T-helper 22 cell (primary cell): ENCODE measurements around the gene TP73.
A peak's percentile ranks its signal among the peaks of the same experiment; 100 is the strongest.

ENCODE experiments used
- DNase-seq: peaks from one replicate; pipeline ENCODE4 v3.0.0-alpha.2; 2020; ENCODE audit warnings: low read depth

Gene TP73

GRCh38 chr1:3708791-3709190 is 56.5 kb downstream of the TP73 start:
- DNase-seq: no peak

DNA sequence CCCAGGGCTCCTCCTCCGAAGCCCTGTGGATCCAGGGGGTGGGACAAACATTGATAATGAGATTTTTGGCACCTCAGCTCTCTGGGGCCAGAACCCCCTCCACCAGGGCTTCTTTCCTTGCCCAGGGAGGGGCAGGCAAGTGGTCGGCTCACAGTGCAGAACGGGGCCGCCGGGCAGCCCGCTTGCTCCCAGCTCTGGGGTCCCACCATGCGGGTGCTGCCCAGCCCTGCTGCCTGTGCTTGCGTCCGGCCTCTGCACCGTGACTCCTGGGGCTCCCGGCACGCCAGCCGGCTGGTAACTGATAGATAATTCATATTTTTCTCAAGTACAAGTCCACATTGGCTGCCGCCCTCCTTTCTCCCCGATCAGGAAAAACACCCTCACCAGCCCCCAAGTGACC is 57.9 kb downstream of the TP73 start:
- no peak for DNase-seq

DNA sequence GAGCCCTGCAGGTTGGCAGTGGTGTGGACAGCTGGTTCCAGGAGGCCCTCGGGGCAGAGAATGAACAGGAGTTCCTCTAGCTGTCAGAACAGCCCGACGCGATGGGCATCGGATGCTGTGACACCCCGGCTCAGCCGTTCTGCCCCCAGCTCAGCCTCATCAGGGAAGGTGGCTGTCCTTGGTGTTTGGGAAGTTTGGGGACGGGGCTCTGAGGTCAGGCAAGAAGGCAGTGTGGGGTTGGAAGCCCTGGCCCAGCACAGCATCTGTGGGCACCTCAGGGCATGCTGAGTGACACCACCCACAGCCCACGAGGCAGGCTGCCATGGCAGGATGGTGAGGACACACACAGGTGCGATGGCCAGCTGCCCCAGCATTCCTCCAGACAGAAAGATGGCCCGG is 59.1 kb downstream of the TP73 start:
- no peak for DNase-seq

- DNase-seq: no peak
These were observed 59.6 kb downstream of the TP73 start for GRCh38 chr1:3711780-3712451.

- no peak for DNase-seq
These were observed 60.5 kb downstream of the TP73 start for GRCh38 chr1:3712573-3713535.

DNA sequence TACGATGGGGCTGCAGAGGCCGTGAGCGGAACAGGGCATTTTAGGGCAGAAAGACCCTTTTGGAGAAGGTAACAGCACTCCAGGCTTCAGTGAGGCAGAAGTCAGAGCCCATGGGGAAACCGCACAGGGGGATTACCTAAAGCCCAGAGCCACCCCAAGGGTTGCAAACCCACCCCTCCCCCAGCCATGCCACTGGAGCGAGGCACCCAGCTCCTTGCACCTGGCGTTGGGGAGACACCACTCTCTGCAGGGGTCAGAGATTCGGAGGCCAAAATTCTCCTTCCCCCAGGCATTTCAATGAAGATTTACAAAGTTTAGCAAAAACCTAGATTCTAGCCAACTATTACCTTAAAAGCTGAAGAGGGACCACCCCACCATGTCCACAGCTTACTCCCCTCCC is 61.5 kb downstream of the TP73 start:
- DNase-seq: no peak

GRCh38 chr1:3714284-3714741 is 62.0 kb downstream of the TP73 start:
- no peak for DNase-seq

DNA sequence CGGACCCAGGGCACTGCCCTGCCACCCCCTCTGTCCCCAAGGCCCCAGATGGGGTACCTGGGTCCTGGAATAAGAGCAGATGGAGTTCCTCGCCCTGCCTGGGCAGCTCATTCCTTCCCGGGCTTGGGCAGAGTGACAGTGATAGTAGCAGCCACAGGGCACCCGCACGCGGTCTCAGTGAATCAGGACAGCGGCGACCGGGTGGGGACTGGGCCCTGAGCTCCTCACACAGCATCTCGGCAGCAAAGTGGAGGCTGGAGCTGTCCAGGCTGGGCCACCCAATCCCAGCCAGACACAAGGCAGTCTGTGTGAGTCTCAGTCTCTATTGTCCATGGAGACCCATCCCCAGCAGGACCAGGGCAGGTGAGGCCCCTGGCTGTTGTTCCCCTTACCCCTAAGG is 62.5 kb downstream of the TP73 start:
- no peak for DNase-seq

GRCh38 chr1:3716351-3716750 is 64.0 kb downstream of the TP73 start:
- no peak for DNase-seq

DNA sequence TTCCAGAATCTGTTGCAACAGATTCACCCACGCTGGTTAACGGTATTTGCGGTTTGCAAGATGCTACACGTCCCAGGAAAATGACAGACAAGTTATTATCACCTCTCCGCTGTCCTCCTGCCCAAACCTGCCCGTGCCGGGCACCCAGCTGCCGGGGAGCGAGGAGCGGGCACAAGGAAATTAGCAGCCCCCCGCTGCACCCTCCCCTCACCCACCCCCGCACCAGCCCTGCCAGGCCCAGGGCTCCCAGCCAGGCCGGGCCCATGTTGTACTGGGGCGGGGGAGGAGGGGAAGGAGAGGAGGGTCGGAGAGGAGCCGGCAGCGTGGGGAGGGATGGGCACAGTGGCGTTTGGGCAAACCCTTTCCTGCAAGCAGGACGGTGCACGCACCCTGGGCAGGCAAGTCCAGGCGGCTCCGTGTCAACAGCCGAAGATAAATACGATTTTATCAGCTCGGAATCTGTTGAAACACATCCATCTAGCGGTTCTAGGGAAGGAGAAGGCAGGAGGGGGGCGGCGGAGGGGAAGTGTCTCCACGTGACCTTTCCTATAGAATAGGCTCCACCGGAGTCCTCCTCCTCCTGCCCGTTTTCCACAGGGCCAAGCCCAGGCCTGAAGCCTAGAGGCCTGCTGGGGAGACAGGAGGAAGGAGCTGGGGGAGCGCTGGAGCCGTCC is 64.9 kb downstream of the TP73 start:
- no peak for DNase-seq

GRCh38 chr1:3717715-3718601 is 65.6 kb downstream of the TP73 start:
- no peak for DNase-seq

DNA sequence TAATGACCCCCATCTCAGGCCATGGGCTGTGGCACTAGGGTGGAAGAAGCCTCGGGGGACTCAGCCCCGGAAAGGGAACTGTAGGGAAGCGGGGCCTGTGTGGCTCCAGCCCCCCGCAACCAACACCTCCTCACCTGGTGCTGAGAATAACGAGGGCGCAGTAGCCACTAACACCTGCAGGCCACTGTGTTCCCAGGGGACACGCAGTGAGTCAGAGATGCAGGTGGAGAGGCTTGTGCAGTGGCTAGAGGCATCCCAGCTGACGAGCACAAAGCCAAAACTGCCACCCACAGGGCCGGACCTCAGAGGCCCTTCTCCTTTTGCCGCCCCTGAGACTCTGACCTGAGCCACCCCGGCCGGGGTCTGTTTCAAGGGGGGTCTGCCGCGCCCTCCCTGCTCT is 66.4 kb downstream of the TP73 start:
- no peak for DNase-seq

DNA sequence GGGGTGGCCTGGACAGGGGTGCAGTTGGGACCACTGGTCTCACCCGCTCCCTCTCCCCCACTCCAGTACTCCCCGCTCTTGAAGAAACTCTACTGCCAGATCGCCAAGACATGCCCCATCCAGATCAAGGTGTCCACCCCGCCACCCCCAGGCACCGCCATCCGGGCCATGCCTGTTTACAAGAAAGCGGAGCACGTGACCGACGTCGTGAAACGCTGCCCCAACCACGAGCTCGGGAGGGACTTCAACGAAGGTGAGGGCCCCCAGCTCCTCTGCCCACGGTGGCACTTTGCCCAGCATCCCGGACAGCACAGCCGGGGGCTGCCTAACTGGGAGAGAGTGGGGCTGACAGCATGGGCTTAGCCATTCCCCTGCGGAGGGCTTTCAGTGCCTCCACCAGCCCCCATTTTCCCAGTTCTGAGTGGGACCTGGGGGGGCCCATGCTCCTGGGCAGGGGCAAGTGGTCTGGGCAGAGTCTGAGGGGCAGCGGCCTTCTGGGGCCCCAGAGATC is 69.7 kb downstream of the TP73 start:
- DNase-seq: no peak

DNA sequence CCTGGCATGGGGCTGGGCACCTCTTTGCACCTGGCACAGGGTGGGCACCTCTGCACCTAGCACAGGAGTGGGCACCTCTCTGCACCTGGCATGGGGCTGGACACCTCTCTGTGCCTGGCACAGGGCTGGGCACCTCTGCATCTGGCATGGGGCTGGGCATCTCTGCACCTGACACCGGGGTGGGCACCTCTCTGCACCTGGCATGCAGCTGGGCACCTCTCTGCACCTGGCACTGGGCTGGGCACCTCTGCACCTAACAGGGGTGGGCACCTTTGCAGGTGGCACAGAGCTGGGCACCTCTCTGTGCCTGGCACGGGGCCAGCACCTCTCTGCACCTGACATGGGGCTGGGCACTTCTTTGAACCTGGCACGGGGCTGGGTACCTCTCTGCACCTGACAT is 70.5 kb downstream of the TP73 start:
- DNase-seq: no peak

GRCh38 chr1:3724416-3725030 is 72.2 kb downstream of the TP73 start:
- peak; percentile 36 for DNase-seq

- no peak for DNase-seq
These were observed 73.0 kb downstream of the TP73 start for GRCh38 chr1:3725366-3725765.

DNA sequence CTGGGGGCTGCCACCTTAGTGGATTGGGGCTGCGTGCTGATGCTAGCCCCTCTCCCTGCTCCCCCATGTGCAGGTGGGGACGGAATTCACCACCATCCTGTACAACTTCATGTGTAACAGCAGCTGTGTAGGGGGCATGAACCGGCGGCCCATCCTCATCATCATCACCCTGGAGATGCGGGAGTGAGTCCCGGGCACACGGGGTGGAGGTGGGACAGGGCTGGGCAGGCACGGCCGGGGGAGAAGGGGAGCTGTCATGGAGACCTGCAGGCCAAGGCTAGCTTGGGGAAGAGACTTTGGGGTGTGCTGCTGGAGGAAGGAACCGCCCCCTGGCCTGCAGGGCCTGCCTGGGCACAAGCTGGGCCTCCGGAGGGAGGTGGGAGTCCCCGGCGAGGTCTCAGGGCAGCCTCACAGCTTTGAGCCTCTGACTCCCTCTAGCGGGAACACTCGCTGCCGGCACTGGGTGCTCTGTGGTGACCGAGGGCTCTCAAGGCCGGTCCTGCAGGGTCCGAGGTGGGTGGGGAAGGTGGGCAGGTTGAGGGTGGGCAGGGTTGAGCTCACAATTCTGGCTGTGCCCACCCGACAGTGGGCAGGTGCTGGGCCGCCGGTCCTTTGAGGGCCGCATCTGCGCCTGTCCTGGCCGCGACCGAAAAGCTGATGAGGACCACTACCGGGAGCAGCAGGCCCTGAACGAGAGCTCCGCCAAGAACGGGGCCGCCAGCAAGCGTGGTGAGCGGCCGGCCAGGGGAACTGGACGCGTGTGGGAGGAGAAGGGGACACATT is 74.9 kb downstream of the TP73 start:
- no peak for DNase-seq

GRCh38 chr1:3727825-3728776 is 75.8 kb downstream of the TP73 start:
- DNase-seq: no peak
